IMR-90 (cell line): Measurements from ENCODE around the gene PLTP. TPM values are rescaled to one million over a fixed set of nuclear protein-coding genes. Genes with fewer than 3 reads are reported as not detected.

Experiments used
- ATAC-seq: fragments of 200-7000 bp; cut with Tn5 transposase; 2 replicates; pipeline ENCODE4 v1.9.1; 2020; ENCODE audit warnings: low read depth, mild to moderate bottlenecking, moderate library complexity
- BruUV-seq: library from RNA; stranded (reverse); fragments of 400-500 nt; replicated peaks from 2 replicates; lab custom pipeline; 2021; lab: Mats Ljungman, UMichigan
- CTCF ChIA-PET: fragments of 300-600 bp; formaldehyde crosslinking; extraction: SDS; loops from one replicate; lab custom pipeline; 2021; ENCODE audit warnings: antibody characterized with exemption; lab: Yijun Ruan, JAX
- POLR2A ChIA-PET: fragments of 300-600 bp; sonication (Branson Sonifier 250); formaldehyde crosslinking; loops from one replicate; lab custom pipeline; 2022; ENCODE audit warnings: antibody characterized with exemption; ENCODE audit not compliant: unreplicated experiment; lab: Charles Lee
- DNase-seq: peaks from one replicate; pipeline ENCODE4 v3.0.0; 2013
- H2AFZ ChIP-seq: replicated peaks from 2 replicates; pipeline ENCODE3; 2013; ENCODE audit warnings: low read length, mild to moderate bottlenecking; ENCODE audit not compliant: poor library complexity
- H2AK5ac ChIP-seq: 2 replicates; pipeline ENCODE4 v1.6.1; 2013; ENCODE audit warnings: low read depth, low read length, inconsistent platforms
- H2AK9ac ChIP-seq: replicated peaks from 2 replicates; pipeline ENCODE3; 2013; ENCODE audit warnings: mild to moderate bottlenecking, low read depth, low read length, moderate library complexity; ENCODE audit not compliant: poor library complexity
- H2BK120ac ChIP-seq: 2 replicates; pipeline ENCODE4 v1.6.1; 2013; ENCODE audit warnings: low read depth, low read length, inconsistent platforms
- H2BK15ac ChIP-seq: 3 replicates; pipeline ENCODE4 v1.6.1; 2013; ENCODE audit warnings: low read depth, low read length, inconsistent platforms
- H2BK20ac ChIP-seq: 2 replicates; pipeline ENCODE4 v1.6.1; 2013; ENCODE audit warnings: low read depth, mild to moderate bottlenecking, inconsistent platforms, low read length, moderate library complexity
- H2BK5ac ChIP-seq: 2 replicates; pipeline ENCODE4 v1.6.1; 2013; ENCODE audit warnings: mild to moderate bottlenecking, low read depth, low read length, inconsistent platforms; ENCODE audit not compliant: poor library complexity, severe bottlenecking
- H3K14ac ChIP-seq: replicated peaks from 2 replicates; pipeline ENCODE4 v1.6.1; 2013; ENCODE audit warnings: low read depth, low read length, inconsistent platforms
- H3K18ac ChIP-seq: 2 replicates; pipeline ENCODE4 v1.6.1; 2013; ENCODE audit warnings: low read depth, low read length, control low read depth
- H3K23ac ChIP-seq: 2 replicates; pipeline ENCODE4 v1.6.1; 2013; ENCODE audit warnings: low read depth, low read length, inconsistent platforms
- H3K27ac ChIP-seq: 2 replicates; pipeline ENCODE4 v1.5.1; 2013; ENCODE audit warnings: mild to moderate bottlenecking, control low read depth, low read length; ENCODE audit not compliant: insufficient read depth
- H3K27me3 ChIP-seq: 2 replicates; pipeline ENCODE4 v1.6.1; 2013; ENCODE audit warnings: low read length; ENCODE audit not compliant: control insufficient read depth, insufficient read depth
- H3K36me3 ChIP-seq: 2 replicates; pipeline ENCODE4 v1.6.1; 2013; ENCODE audit warnings: low read length, mixed read lengths; ENCODE audit not compliant: control insufficient read depth, insufficient read depth
- H3K4ac ChIP-seq: 2 replicates; pipeline ENCODE4 v1.6.1; 2013; ENCODE audit warnings: low read depth, low read length, inconsistent platforms
- H3K4me1 ChIP-seq: 2 replicates; pipeline ENCODE4 v1.6.1; 2013; ENCODE audit warnings: low read length, mixed read lengths; ENCODE audit not compliant: control insufficient read depth, insufficient read depth
- H3K4me2 ChIP-seq: 2 replicates; pipeline ENCODE4 v1.6.1; 2013; ENCODE audit warnings: low read depth, mild to moderate bottlenecking, control low read depth, low read length, moderate library complexity
- H3K4me3 ChIP-seq: 2 replicates; pipeline ENCODE4 v1.5.1; 2013; ENCODE audit warnings: low read depth, mild to moderate bottlenecking, control low read depth, low read length, moderate library complexity; ENCODE audit not compliant: insufficient read depth
- H3K56ac ChIP-seq: 2 replicates; pipeline ENCODE4 v1.6.1; 2013; ENCODE audit warnings: low read length, inconsistent platforms; ENCODE audit not compliant: insufficient read depth; ENCODE audit errors: extremely low read depth
- H3K79me1 ChIP-seq, 2 experiments: 2 replicates each; pipeline ENCODE4 v1.6.1; 2013; ENCODE audit warnings: low read length in 2 of 2, inconsistent platforms in 1 of 2, low read depth in 1 of 2
- H3K9ac ChIP-seq: 2 replicates; pipeline ENCODE4 v1.6.1; 2013; ENCODE audit warnings: low read depth, low read length, control low read depth
- H3K9me1 ChIP-seq: 2 replicates; pipeline ENCODE4 v1.6.1; 2013; ENCODE audit warnings: low read length, inconsistent platforms; ENCODE audit not compliant: insufficient read depth
- H3K9me3 ChIP-seq: 2 replicates; pipeline ENCODE4 v1.6.1; 2013; ENCODE audit warnings: low read length; ENCODE audit not compliant: control insufficient read depth, insufficient read depth
- H4K20me1 ChIP-seq: 2 replicates; pipeline ENCODE4 v1.6.1; 2013; ENCODE audit warnings: low read length, inconsistent platforms; ENCODE audit not compliant: insufficient read depth
- H4K5ac ChIP-seq: 2 replicates; pipeline ENCODE4 v1.6.1; 2013; ENCODE audit warnings: mild to moderate bottlenecking, low read depth, low read length, control low read depth
- H4K8ac ChIP-seq, 2 experiments: 2 replicates each; pipeline ENCODE4 v1.6.1; 2013; ENCODE audit warnings: low read depth in 2 of 2, low read length in 2 of 2, control low read depth in 1 of 2, inconsistent platforms in 1 of 2
- H4K91ac ChIP-seq: 2 replicates; pipeline ENCODE4 v1.6.1; 2013; ENCODE audit warnings: low read depth, low read length, inconsistent platforms; ENCODE audit not compliant: insufficient read depth
- BHLHE40 ChIP-seq: fragments of 150-350 bp; IDR thresholded peaks from 2 replicates; pipeline ENCODE4 v1.6.1; 2016; ENCODE audit warnings: mild to moderate bottlenecking, low read depth, low read length
- CEBPB ChIP-seq: IDR thresholded peaks from 2 replicates; pipeline ENCODE4 v1.6.1; 2012; ENCODE audit warnings: low read depth, low read length, improper control_type of control experiment
- CTCF ChIP-seq: conservative IDR thresholded peaks from 2 replicates; pipeline ENCODE4 v1.5.1; 2012; ENCODE audit warnings: mild to moderate bottlenecking, low read depth, low read length, improper control_type of control experiment
- FOS ChIP-seq: fragments of 150-350 bp; IDR thresholded peaks from 2 replicates; pipeline ENCODE4 v1.6.1; 2016; ENCODE audit warnings: low read depth, low read length
- MAFK ChIP-seq: IDR thresholded peaks from 2 replicates; pipeline ENCODE4 v1.6.1; 2012; ENCODE audit warnings: low read depth, low read length, improper control_type of control experiment
- MAZ ChIP-seq: IDR thresholded peaks from 2 replicates; pipeline ENCODE4 v1.6.1; 2012; ENCODE audit warnings: low read depth, mild to moderate bottlenecking, low read length, improper control_type of control experiment, moderate library complexity, borderline replicate concordance
- NFE2L2 ChIP-seq: fragments of 150-350 bp; IDR thresholded peaks from 2 replicates; pipeline ENCODE4 v1.6.1; 2016; ENCODE audit warnings: low read depth, mild to moderate bottlenecking, low read length
- RAD21 ChIP-seq: IDR thresholded peaks from 2 replicates; pipeline ENCODE4 v1.6.1; 2012; ENCODE audit warnings: low read length, improper control_type of control experiment
- RFX5 ChIP-seq: IDR thresholded peaks from 2 replicates; pipeline ENCODE4 v1.8.0; 2012; ENCODE audit warnings: low read depth, mild to moderate bottlenecking, low read length, moderate library complexity
- SMC3 ChIP-seq: fragments of 150-350 bp; IDR thresholded peaks from 2 replicates; pipeline ENCODE4 v1.6.1; 2016; ENCODE audit warnings: low read depth, mild to moderate bottlenecking, antibody characterized with exemption, low read length, moderate library complexity
- whole genome bisulfite sequencing, 2 experiments: methylation state at CpG; one replicate each; pipeline versions ENCODE4 v1.1.5 to v1.1.7; 2013; ENCODE audit warnings: missing lambda C conversion rate in 2 of 2; ENCODE audit not compliant: insufficient read length in 1 of 2; ENCODE audit errors: extremely low coverage in 2 of 2; 5-methylcytosine and 5-hydroxymethylcytosine counted together
- dilution Hi-C: fragments of 300-500 bp; cut with HindIII; formaldehyde crosslinking; loops from one replicate; pipeline ENCODE4 v1.14.3; 2018; ENCODE audit warnings: low sequenced_read_pairs; ENCODE audit not compliant: unreplicated experiment
- in situ Hi-C: fragments of 300-500 bp; cut with MboI; formaldehyde crosslinking; loops from 3 replicates; pipeline ENCODE4 v1.14.3; 2019; ENCODE audit warnings: low sequenced_read_pairs, inconsistent platforms, mixed read lengths
- intact Hi-C: fragments of 100-400 bp; cut with micrococcal nuclease; formaldehyde crosslinking; loops from 2 replicates; pipeline ENCODE4 v1.10.0; 2022
- polyA plus RNA-seq, 3 experiments: library from polyadenylated mRNA; depleted of rRNA; stranded (reverse); fragments of >200 nt; gene quantifications; 2 replicates each; pipeline ENCODE4 v1.2.3, GENCODE V29; 2012; ENCODE audit warnings: low replicate concordance in 1 of 3
- total RNA-seq: library from RNA; depleted of rRNA; stranded (reverse); fragments of >200 nt; gene quantifications from 2 replicates; pipeline ENCODE4 v1.2.3, GENCODE V29; 2012
- TF ChIP-seq, protein P1 (sequence below): fragments of 150-350 bp; IDR thresholded peaks from 2 replicates; pipeline ENCODE4 v1.6.1; 2016; ENCODE audit warnings: low read depth, mild to moderate bottlenecking, low read length, moderate library complexity, borderline replicate concordance
- TF ChIP-seq, protein P2 (sequence below): fragments of 150-350 bp; IDR thresholded peaks from 2 replicates; pipeline ENCODE4 v1.6.1; 2017; ENCODE audit warnings: mild to moderate bottlenecking, antibody characterized with exemption, low read length, low read depth

Gene PLTP
- total and polyA plus RNA-seq, 2 of the 4 experiments (the other 2 are of a cell fraction) = 5.4 to 55.8 TPM

GRCh38 chr20:45866454-45866853 lies 45.5 kb downstream of the PLTP start:
- H3K23ac ChIP-seq = no peak overlapping the region
- peak overlapping the region; percentile 70; the same call in 2 of the 3 replicates for H2BK15ac ChIP-seq
- DNase-seq (no peak), ATAC-seq (no peak)
- no peak overlapping the region for H3K4me2 ChIP-seq
- H3K36me3 ChIP-seq = no peaks in the 10 kb centered on the region
- H3K79me1 ChIP-seq = peaks cover 7 to 12% of the 10 kb centered on the region in 2 experiments
- H3K4me1 ChIP-seq = 0 out of 2 replicates have a peak, but pooled peaks cover 3% of the 10 kb centered on the region
- ChIA-PET POLR2A (no interaction called here), CTCF (no interaction called here)
- no peak overlapping the region for H2AK9ac ChIP-seq
- H3K27me3 ChIP-seq = no peaks in the 10 kb centered on the region
- H3K9me1 ChIP-seq = no peaks in the 10 kb centered on the region; the same call in 1 of the 2 replicates
- WGBS, 2 experiments = 100% methylated on average over 1 of the region's 5 CpGs; no CpG with 5 or more reads in 1 of the 2 experiments
- no peak overlapping the region for H4K5ac ChIP-seq
- no peak overlapping the region for H3K56ac ChIP-seq
- peak overlapping the region; percentile 15; the same call in 1 of the 2 replicates for H3K4ac ChIP-seq
- H4K20me1 ChIP-seq = no peaks in the 10 kb centered on the region; the same call in 1 of the 2 replicates
- H4K8ac ChIP-seq = peak overlapping the region in 1 of 2 experiments; percentile 21; a peak in 1 of 4 replicates
- TF ChIP-seq RAD21 (no peak), NFE2L2 (no peak), MAFK (no peak), MAZ (no peak), RFX5 (no peak), CTCF (no peak), CEBPB (no peak), FOS (no peak), BHLHE40 (no peak), SMC3 (no peak)
- TF ChIP-seq, protein P1, sequence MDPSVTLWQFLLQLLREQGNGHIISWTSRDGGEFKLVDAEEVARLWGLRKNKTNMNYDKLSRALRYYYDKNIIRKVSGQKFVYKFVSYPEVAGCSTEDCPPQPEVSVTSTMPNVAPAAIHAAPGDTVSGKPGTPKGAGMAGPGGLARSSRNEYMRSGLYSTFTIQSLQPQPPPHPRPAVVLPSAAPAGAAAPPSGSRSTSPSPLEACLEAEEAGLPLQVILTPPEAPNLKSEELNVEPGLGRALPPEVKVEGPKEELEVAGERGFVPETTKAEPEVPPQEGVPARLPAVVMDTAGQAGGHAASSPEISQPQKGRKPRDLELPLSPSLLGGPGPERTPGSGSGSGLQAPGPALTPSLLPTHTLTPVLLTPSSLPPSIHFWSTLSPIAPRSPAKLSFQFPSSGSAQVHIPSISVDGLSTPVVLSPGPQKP = no peak
- TF ChIP-seq, protein P2, sequence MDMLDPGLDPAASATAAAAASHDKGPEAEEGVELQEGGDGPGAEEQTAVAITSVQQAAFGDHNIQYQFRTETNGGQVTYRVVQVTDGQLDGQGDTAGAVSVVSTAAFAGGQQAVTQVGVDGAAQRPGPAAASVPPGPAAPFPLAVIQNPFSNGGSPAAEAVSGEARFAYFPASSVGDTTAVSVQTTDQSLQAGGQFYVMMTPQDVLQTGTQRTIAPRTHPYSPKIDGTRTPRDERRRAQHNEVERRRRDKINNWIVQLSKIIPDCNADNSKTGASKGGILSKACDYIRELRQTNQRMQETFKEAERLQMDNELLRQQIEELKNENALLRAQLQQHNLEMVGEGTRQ = no peak
- H2BK120ac ChIP-seq = peak overlapping the region; percentile 27; the same call in 1 of the 2 replicates
- dilution Hi-C loops (no loop called here), in situ Hi-C loops (no loop called here), intact Hi-C loops (no loop called here)
- 0 out of 2 replicates have a peak overlapping the region, but pooled peaks have one; percentile 23 for H3K27ac ChIP-seq
- H2AK5ac ChIP-seq = 0 out of 2 replicates have a peak overlapping the region, but pooled peaks have one; percentile 27
- H3K9me3 ChIP-seq = no peaks in the 10 kb centered on the region
- H4K91ac ChIP-seq = 0 out of 2 replicates have a peak overlapping the region, but pooled peaks have one; percentile 9
- no peak overlapping the region for H2AFZ ChIP-seq
- no peak overlapping the region for H2BK5ac ChIP-seq
- H2BK20ac ChIP-seq = peak overlapping the region; percentile 60; the same call in 1 of the 2 replicates
- no peak overlapping the region for H3K18ac ChIP-seq
- H3K4me3 ChIP-seq = no peak overlapping the region
- BruUV-seq = no TSS peak
- H3K14ac ChIP-seq = no peak overlapping the region
- no peak overlapping the region for H3K9ac ChIP-seq
